Sciatic nerve (tissue), 2 donors: ENCODE data around the gene MYH14. TPM values are rescaled to one million over a fixed set of nuclear protein-coding genes. Genes with fewer than 3 reads are reported as not detected.

Experiments
- ATAC-seq: fragments of 200-7000 bp; cut with Tn5 transposase; one replicate; pipeline ENCODE4 v1.9.1; 2020; ENCODE audit warnings: mild to moderate bottlenecking, moderate library complexity
- DNase-seq: peaks from one replicate; pipeline ENCODE4 v3.0.0-alpha.2; 2020; ENCODE audit warnings: low spot score
- intact Hi-C: fragments of 100-400 bp; cut with DNase I; formaldehyde crosslinking; loops from one replicate; pipeline ENCODE4 v1.14.2; 2022
- total RNA-seq: library from RNA; stranded (reverse); fragmentation: NEBNext Ultra II Directional; extraction: Animal tissue kit (Norgen Biotek cat#: 25700); gene quantifications from one replicate; pipeline ENCODE4 v1.2.1, GENCODE V29; 2021
- donor health status: DM: no; HTN: no; CAD: no.
- donor health status: DM: no; HTN: no; CAD: no.

Gene MYH14
- total RNA-seq, 1 donor from 2014 or later, result 48.7 TPM

GRCh38 chr19:50249636-50250035 lies 46.2 kb downstream of the MYH14 start:
- no peak for DNase-seq
- no peak for ATAC-seq
- intact Hi-C loops, result no loop called here

DNA sequence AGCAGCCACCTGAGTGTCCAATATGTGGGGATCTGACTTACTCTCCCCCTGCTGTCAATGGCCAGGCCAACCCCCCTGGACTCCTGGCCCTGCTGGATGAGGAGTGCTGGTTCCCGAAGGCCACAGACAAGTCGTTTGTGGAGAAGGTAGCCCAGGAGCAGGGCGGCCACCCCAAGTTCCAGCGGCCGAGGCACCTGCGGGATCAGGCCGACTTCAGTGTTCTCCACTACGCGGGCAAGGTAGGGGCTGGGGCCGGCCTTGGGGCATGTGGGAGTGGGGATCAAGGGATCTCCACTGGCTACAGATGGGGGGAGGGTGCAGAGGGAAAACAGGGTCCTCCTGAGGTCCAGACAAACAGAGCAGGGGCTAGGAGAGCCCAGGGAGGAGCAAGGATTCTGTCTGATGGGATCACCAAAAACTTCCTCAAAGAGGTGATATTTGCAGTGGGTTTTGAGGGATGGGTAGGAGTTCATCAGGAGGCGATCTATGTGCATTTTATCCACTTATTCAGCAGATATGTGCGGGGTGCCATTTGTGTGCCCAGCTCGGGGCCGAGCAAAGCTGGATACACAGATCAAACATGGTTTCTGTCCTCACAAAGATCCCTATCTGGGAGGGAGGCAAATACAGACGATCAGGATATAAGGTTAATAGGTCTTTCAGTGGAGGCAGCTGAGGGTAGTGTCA lies 47.2 kb downstream of the MYH14 start:
- intact Hi-C loops, result no loop called here
- DNase-seq (no peak), ATAC-seq (no peak)

- intact Hi-C loops, result no loop called here
- ATAC-seq (no peak), DNase-seq (no peak)
These were observed 48.9 kb downstream of the MYH14 start for GRCh38 chr19:50252111-50252886.

- DNase-seq (no peak), ATAC-seq (no peak)
- intact Hi-C loops, result no loop called here
These were observed 49.5 kb downstream of the MYH14 start for GRCh38 chr19:50252887-50253268.

GRCh38 chr19:50255115-50255514 lies 51.7 kb downstream of the MYH14 start:
- ATAC-seq, result no peak
- DNase-seq, result no peak
- intact Hi-C loops, result no loop called here

DNA sequence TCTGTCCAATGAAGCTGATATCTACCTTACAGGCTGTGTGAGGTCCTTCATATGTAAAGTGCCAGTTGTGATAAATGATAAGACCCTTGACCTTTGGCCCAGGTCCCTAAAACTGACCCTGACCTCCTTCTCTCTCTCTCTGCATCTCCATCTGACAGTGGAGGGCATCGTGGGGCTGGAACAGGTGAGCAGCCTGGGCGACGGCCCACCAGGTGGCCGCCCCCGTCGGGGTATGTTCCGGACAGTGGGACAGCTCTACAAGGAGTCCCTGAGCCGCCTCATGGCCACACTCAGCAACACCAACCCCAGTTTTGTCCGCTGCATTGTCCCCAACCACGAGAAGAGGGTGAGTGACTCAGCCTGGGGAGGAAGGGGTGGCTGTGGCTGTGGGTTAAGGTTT lies 53.7 kb downstream of the MYH14 start:
- intact Hi-C loops, result no loop called here
- ATAC-seq (no peak), DNase-seq (no peak)

DNA sequence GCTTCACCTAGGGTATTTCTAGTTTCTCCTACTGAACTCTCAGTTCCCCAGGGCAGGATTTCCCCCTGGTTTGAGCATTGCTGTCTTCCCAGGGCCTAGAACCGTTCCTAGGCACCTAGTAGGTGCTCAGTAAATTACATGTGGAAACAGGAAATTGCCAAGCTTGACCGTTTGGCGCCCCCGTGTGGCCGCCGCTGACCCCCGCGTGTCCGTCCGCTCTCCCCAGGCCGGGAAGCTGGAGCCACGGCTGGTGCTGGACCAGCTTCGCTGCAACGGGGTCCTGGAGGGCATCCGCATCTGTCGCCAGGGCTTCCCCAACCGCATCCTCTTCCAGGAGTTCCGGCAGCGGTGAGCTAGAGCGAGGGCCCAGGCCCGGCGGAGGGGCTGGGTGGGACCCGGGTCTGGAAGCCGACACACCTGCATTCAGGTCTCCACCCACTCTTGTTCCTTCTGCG lies 55.5 kb downstream of the MYH14 start:
- ATAC-seq (no peak), DNase-seq (no peak)
- intact Hi-C loops, result no loop called here

- ATAC-seq, result no peak
- DNase-seq, result no peak
- intact Hi-C loops, result no loop called here
These were observed 58.1 kb downstream of the MYH14 start for GRCh38 chr19:50261446-50261970.

- no peak for DNase-seq
- ATAC-seq, result no peak
- intact Hi-C loops, result no loop called here
These were observed 59.8 kb downstream of the MYH14 start for GRCh38 chr19:50263176-50263575.

DNA sequence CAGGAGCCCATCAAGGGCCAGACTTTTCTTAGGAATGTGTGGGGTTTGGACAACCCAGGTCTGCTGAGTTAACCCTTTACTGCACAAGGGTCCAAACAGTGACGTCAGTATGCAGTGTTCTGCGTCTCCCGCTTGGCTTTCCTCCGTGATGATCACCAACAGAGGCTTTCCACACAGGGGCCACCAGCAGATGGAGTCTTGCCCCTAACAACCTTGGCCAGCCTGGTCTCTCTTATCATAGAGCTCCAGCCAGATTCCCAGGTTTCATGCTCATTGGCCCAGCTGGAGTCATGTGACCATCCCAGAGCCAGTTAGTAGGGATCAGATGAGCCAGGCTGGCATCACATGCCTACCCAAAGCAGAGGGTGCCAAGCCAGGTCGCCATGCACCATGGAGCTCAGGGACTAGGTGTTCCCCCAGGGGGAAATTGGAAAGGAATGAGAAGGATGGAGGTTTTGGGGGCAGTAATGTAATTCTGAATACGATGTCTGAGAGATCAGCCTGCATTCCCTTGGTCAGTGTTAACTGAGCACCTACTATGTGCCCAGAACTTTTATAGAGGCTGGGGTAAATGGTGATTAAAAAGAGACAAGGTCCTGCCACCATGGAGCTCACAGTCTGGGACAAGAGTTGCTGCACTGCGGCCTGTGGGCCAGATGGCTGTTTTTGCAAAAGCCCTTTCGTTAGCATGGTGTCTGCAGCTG lies 61.2 kb downstream of the MYH14 start:
- intact Hi-C loops, result no loop called here
- no peak for DNase-seq
- no peak for ATAC-seq

- intact Hi-C loops, result no loop called here
- DNase-seq (no peak), ATAC-seq (no peak)
These were observed 62.6 kb downstream of the MYH14 start for GRCh38 chr19:50266041-50266440.

DNA sequence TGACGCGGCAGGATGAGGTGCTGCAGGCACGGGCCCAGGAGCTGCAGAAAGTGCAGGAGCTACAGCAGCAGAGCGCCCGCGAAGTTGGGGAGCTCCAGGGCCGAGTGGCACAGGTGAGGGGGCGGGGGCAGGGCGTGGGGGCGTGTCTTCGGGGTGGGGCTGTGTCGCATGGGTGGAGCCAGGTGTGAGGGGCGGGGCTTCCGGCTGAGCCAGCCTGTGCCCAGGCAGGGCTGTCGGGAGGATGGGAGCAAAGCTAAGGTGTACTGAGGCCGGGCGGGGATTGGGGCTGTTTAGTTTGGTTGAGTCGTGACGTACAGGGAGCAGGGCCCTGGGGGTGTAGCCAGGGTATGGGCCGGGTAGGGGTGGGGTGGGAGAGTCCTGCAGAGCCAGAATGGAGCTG lies 63.5 kb downstream of the MYH14 start:
- ATAC-seq (no peak), DNase-seq (no peak)
- intact Hi-C loops, result no loop called here

DNA sequence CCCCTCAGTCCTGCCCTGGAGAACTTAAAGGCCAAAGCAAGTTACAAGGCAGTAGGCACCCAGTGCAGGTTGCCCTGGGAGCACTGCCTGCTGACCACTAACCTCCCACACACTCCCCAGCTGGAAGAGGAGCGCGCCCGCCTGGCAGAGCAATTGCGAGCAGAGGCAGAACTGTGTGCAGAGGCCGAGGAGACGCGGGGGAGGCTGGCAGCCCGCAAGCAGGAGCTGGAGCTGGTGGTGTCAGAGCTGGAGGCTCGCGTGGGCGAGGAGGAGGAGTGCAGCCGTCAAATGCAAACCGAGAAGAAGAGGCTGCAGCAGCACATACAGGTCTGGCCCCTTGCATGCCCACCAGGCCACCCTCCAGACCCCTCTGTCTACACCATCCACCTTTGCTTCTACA lies 64.6 kb downstream of the MYH14 start:
- ATAC-seq (no peak), DNase-seq (no peak)
- intact Hi-C loops, result no loop called here

- ATAC-seq (no peak), DNase-seq (no peak)
- intact Hi-C loops, result no loop called here
These were observed 65.1 kb downstream of the MYH14 start for GRCh38 chr19:50268501-50268900.

GRCh38 chr19:50269653-50270052 lies 66.2 kb downstream of the MYH14 start:
- ATAC-seq (no peak), DNase-seq (no peak)
- intact Hi-C loops, result no loop called here

DNA sequence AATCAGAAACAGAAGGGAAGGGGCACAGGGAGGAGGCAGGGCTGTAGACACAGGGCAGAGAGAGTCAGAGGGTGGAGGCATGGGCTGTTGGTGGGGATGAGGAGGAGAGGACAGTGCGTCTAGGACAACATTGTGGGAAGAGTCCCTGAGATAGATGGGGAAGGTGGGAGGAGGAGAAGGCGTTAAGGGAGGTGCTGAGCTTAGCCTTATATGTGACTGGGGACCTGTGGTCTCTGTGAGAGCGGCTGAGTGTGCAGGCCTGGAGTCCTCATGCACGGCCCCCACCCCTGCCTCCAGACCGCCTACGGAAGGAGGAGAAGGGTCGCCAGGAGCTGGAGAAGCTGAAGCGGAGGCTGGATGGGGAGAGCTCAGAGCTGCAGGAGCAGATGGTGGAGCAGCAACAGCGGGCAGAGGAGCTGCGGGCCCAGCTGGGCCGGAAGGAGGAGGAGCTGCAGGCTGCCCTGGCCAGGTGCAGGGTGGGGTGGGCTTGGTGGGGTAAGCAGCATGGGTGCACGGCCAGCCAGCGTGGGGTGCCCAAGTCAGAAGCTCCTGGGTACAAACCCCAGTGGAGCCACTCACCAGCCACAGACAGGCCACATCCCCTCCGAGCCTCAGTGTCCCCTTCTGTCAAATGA lies 69.0 kb downstream of the MYH14 start:
- ATAC-seq (no peak), DNase-seq (no peak)
- intact Hi-C loops, result no loop called here

DNA sequence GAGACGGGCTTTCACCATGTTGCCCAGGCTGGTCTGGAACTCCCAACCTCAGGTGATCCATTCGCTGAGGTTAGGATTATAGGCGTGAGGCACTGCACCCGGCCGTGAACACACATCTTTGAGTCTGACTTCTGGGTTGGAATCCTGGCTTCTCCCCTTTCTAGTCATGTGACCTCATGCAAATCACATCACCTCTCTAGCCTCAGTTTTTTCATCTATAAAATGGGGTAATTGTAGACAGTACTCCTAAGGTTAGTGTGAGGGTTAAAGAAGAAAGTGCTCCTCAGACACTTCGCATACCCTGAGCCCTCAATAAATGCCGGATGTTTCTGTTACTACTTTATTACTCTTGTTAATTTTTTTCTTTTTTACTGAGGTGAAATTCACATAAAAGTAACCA lies 70.4 kb downstream of the MYH14 start:
- intact Hi-C loops, result no loop called here
- DNase-seq (no peak), ATAC-seq (no peak)

- no peak for DNase-seq
- no peak for ATAC-seq
- intact Hi-C loops, result no loop called here
These were observed 72.4 kb downstream of the MYH14 start for GRCh38 chr19:50275577-50276368.
